Measurements from ENCODE around the gene CMSS1.
"Not testable (repeated sequence)": the region's sequence is repeated elsewhere in the genome, so short reads cannot be mapped to it uniquely, and the experiment has no call there.

The CMSS1 gene

GRCh38 chr3:100209948-100210771 is 392.5 kb downstream of the CMSS1 start:
- DNase-seq: peak; percentile 39

GRCh38 chr3:100210772-100211135 is 393.1 kb downstream of the CMSS1 start:
- peak; percentile 44 for DNase-seq

DNA sequence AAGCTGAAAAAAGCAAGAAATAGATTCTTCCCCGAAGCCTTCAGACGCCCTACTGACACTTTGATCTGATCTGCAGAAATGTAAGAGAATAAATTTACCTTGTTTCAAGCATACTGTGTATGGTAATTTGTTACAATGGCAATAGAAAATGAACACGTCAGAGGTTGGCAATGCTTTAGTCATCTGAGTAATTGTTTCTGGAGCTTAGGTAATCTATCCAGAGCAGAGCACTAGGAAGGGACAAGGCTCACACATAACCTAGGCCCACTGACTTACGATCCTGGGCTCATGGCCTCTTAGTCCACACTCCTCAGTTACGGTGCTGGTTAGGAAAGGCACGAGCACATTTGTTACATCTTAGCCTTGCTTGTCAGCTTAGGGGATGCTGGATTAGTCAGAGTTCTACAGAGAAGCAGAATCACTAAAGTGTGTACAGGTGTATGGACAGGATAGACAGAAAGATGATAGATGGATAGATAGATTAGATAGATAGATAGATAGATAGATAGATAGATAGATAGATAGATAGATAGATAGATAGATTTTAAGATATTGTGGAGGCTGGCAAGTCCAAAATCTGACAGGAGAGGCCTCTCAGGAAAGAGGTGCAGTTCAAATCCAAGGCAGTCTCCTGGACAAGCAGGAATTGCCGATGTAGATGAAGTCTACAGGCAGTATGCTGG is 396.4 kb downstream of the CMSS1 start:
- DNase-seq: no peak

GRCh38 chr3:100214574-100214964 is 396.9 kb downstream of the CMSS1 start:
- no peak for DNase-seq

- no peak for DNase-seq
Measured at GRCh38 chr3:100216713-100217112, 399.1 kb downstream of the CMSS1 start.

DNA sequence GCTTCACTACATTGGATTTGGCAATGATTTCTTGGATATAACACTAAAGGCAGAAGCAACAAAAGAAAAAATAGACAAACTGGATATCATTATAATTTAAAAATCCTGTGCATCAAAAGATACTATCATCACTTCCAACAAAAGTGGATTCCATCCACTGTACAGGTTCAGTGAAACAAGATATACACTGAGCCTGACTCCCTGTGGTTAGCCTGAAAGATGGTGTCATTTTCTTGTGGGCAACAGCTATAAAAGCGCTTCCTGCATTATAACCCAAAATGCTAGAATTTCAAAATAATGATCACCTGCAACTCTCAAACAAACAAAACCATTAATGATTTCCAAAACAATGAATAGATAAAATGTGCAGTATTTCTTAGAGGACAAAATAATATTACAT is 403.5 kb downstream of the CMSS1 start:
- DNase-seq: no peak

DNA sequence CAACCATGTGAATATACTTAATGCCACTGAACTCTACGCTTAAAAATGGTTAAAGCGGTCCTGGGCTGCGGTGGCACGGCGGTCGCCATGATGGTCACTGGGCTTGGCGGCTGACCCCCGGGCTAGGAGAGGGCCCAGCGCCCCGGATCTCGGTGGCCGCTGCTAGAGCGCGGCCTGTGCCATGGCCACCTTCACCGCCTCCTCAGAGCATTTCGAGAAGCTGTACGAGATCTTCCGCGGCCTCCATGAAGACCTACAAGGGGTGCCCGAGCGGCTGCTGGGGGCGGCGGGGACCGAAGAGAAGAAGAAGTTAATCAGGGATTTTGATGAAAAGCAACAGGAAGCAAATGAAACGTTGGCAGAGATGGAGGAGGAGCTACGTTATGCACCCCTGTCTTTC is 407.5 kb downstream of the CMSS1 start:
- DNase-seq: no peak

- DNase-seq: no peak
Measured at GRCh38 chr3:100225883-100226282, 408.2 kb downstream of the CMSS1 start.

GRCh38 chr3:100226712-100227429 is 409.2 kb downstream of the CMSS1 start:
- no peak for DNase-seq

DNA sequence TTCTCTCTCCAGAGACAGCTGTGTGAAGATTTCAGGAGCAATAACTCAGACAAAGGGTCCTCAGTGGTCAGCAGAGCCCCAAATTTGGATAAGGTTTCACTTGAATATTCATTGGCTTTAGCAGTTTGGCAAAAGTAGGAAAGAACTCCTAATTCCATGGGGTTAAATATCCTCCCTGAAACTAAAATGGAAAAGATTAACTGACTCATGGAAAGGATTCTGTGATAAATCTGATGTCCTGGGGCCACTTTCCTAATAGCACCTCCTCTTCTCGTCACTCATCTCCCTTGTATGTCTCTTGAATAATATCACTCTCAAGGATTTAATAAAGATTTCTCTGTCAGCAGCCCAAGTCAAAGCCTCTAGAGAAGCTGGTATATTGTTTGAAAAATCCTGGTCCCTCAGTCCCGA is 409.9 kb downstream of the CMSS1 start:
- DNase-seq: no peak

GRCh38 chr3:100228247-100228646 is 410.6 kb downstream of the CMSS1 start:
- DNase-seq: no peak

DNA sequence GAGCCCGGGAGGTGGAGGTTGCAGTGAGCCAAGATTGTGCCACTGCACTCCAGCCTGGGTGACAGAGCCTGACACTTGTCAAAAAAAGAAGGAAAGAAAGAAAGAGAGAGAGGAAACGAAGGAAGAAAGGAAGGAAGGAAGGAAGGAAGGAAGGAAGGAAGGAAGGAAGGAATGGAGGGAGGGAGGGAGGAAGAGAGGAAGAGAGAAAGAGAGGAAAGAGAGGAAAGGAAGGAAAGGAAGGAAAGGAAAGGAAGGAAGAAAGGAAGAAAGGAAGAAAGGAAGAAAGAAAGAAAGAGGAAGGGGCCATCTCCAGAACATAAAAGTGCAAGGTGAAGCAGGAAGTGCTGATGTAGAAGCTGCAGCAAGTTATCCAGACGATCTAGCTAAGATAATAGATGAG is 411.5 kb downstream of the CMSS1 start:
- not testable (repeated sequence) for DNase-seq

GRCh38 chr3:100230710-100231109 is 413.0 kb downstream of the CMSS1 start:
- no peak for DNase-seq
